GM12891 (cell line): ENCODE measurements around the gene TLK1.

Experiments used
- PAX5 ChIP-seq: IDR thresholded peaks from 2 replicates; pipeline ENCODE4 v1.6.1; 2011; ENCODE audit warnings: low read length, moderate library complexity, mild to moderate bottlenecking; ENCODE audit not compliant: insufficient read depth, severe bottlenecking
- POLR2A ChIP-seq: IDR thresholded peaks from 2 replicates; pipeline ENCODE4 v1.6.1; 2011; ENCODE audit warnings: low read depth, low read length, control low read depth
- POLR2AphosphoS5 ChIP-seq: IDR thresholded peaks from 2 replicates; pipeline ENCODE4 v1.6.1; 2011; ENCODE audit warnings: low read depth, low read length, control low read depth
- TAF1 ChIP-seq: IDR thresholded peaks from 2 replicates; pipeline ENCODE4 v1.6.1; 2011; ENCODE audit warnings: low read depth, low read length, control low read depth

- TF ChIP-seq POLR2A (no peak), POLR2AphosphoS5 (no peak), PAX5 (no peak), TAF1 (no peak)
Measured at GRCh38 chr2:170969030-170969429, 191.7 kb downstream of the TLK1 start.
